Urothelium cell line (cell line): ENCODE data around the gene ULK4.
"Not testable (repeated sequence)": the region's sequence is repeated elsewhere in the genome, so short reads cannot be mapped to it uniquely, and the experiment has no call there.

Experiments used
- DNase-seq: peaks from one replicate; pipeline ENCODE4 v3.0.0; 2011; ENCODE audit warnings: low spot score, mixed read lengths
- FAIRE-seq: peaks from 2 replicates; lab custom pipeline; 2011; peaks lifted over from hg19 to GRCh38; lab: Jason Lieb, UNC

The ULK4 gene

DNA sequence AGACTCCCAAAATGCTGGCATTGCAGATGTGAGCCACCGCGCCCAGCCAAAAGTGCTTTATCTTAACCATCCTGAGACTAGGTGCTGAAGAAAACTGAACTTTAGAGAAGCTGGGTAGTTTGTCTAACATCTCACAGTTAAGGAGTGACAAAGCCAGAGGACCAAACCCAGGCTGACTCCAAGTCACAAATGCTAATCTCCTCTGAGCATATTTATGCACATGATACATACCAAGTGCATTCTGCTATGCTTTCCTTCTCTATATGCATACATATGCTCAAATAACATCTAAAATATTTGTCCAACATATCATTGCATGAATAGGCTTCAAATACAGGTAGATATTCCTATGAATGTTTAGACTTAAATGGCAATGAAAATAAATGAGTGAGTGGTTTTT lies 505.7 kb downstream of the ULK4 start:
- FAIRE-seq: no peak
- DNase-seq: no peak

DNA sequence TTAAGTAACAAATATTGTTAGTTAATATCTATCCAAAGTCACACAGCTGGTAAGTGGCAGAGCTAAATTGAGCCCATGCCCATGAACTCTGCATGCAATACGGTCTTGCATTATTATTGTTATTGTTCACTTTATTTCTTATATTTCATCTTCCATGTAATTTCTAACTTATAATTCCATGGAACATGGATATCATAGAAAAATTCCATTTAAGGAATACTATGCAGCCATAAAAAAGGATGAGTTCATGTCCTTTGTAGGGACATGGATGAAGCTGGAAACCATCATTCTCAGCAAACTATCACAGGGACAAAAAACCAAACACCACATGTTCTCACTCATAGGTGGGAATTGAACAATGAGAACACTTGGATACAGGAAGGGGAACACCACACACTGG lies 508.3 kb downstream of the ULK4 start:
- FAIRE-seq, DNase-seq: not testable (repeated sequence)

- FAIRE-seq (no peak), DNase-seq (peak; percentile 12)
Observed at GRCh38 chr3:41450416-41451231, 511.3 kb downstream of the ULK4 start.

GRCh38 chr3:41448396-41448795 lies 513.5 kb downstream of the ULK4 start:
- DNase-seq: no peak
- no peak for FAIRE-seq

GRCh38 chr3:41447701-41448100 lies 514.2 kb downstream of the ULK4 start:
- DNase-seq (no peak), FAIRE-seq (no peak)

GRCh38 chr3:41446316-41446715 lies 515.6 kb downstream of the ULK4 start:
- not testable (repeated sequence) for FAIRE-seq, DNase-seq

DNA sequence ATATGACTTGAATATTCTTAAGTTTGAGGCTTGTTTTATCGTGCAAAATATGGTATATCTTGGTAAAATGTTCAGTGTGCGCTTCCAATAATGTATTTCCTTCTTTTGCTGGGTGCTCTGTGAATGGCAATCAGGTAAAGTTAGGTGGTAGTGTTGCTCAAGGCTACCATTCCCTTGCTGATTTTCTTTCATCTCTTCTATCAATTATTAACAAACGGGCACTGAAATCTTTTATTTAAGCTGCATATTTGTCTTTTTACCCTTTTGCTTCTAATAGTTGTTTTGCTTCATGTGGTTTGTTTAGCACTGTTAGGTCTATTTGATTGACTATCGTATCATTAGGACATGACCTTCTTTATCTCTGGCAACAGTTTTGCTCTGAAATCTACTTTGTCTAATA lies 520.3 kb downstream of the ULK4 start:
- DNase-seq (no peak), FAIRE-seq (no peak)

- FAIRE-seq (no peak), DNase-seq (no peak)
Observed at GRCh38 chr3:41441139-41441538, 520.8 kb downstream of the ULK4 start.

DNA sequence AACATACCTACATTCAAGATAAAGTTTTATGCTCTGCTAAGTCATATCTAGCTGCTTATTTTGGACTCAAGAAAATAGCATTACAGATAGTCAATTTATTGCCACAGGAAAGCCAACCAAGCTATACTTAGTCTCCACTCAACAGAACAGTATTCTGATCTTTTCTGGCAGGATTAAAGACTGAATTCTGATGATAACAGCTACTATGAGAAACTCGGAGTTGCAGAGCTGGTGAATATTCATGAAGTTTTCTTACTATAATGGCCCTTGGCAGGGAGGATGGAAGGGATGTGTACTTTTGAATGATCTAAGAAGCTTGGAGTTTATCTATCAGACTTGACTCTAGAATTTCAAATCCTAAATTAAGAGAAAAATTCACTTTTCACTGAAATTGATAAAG lies 524.9 kb downstream of the ULK4 start:
- FAIRE-seq (no peak), DNase-seq (no peak)

DNA sequence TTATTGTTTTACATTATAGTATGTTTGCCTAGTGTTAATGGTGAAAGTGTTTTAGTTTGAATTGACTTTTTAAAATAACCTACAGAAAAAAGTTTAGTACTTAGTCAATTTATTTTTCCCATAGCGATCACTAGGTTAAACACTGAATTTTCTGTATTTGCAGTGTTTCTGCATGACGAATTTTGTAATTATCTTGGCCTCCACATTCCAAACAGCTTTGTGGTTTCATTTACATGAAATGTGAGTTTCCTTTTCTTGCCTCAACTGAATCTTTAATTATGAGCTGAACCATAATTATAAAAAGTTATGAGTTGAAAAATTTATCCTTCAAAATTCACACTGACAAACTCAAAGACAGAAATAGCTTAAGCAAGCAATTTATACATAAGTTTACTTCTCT lies 527.1 kb downstream of the ULK4 start:
- FAIRE-seq: no peak
- no peak for DNase-seq

DNA sequence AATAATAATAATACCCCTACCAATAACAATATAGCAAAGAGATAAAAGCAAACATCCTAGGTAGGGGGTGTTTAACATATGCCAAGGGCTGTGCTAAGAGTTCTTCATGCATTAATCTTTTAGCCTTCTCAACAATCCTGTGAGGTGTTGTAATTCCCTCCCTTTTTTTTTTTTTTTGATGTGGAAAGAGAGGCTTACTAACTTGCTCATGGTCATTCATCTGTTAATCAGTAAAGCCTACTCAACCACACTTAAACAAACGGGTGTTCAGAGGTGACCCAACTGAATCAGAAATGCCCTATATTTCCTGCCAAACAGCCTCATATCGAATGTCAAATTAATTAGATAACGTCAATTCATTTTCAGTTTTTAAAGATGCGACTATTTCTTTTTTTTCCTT lies 530.5 kb downstream of the ULK4 start:
- FAIRE-seq (no peak), DNase-seq (no peak)

DNA sequence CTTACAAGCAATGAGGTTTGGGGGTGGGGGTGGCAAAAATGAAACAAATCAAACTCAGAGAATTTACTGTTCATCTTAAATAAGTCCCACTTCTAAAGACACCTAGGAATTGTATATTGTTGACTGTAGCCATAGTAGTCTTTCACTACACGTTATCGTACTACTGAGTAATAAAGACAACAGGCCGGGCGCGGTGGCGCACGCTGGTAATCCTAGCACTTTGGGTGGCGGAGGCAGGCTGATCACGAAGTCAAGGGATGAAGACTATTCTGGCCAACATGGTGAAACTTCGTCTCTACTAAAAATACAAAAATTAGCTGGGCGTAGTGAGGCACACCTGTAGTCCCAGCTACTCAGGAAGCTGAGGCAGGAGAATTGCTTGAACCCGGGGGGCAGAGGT lies 531.0 kb downstream of the ULK4 start:
- FAIRE-seq: no peak
- no peak for DNase-seq

DNA sequence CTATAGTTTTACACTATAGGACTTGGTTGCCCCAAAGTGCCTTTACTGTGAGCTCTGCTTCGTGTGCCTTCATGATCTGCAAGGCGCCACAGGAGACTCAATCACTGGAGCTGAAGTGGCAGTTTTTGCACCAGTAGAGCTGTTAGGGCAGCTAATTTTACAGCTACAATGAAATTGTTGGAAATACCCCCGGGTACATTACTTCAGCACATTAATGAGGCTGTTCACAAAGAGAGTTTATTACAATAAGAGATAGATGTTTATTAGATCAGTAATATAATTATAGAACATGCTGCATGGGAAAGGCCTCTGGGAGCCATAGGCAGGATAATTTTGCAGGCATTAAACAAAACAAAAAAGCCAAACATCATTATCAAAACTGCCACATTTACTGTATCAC lies 531.5 kb downstream of the ULK4 start:
- FAIRE-seq (no peak), DNase-seq (no peak)

DNA sequence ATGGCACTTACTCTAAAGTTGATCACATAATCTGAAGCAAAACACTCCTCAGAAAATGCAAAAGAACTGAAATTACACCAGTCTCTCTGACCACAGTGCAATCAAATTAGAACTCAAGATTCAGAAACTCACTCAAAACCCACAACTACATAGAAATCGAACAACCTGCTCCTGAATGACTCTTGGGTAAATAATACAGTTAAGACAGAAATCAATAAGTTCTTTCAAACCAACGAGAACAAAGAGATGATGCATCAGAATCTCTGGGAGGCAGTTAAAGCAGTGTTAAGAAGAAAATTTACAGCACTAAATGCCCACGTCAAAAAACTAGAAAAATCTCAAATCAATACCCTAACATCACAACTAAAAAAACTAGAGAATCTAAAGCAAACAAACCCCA lies 535.4 kb downstream of the ULK4 start:
- FAIRE-seq (no peak), DNase-seq (no peak)

DNA sequence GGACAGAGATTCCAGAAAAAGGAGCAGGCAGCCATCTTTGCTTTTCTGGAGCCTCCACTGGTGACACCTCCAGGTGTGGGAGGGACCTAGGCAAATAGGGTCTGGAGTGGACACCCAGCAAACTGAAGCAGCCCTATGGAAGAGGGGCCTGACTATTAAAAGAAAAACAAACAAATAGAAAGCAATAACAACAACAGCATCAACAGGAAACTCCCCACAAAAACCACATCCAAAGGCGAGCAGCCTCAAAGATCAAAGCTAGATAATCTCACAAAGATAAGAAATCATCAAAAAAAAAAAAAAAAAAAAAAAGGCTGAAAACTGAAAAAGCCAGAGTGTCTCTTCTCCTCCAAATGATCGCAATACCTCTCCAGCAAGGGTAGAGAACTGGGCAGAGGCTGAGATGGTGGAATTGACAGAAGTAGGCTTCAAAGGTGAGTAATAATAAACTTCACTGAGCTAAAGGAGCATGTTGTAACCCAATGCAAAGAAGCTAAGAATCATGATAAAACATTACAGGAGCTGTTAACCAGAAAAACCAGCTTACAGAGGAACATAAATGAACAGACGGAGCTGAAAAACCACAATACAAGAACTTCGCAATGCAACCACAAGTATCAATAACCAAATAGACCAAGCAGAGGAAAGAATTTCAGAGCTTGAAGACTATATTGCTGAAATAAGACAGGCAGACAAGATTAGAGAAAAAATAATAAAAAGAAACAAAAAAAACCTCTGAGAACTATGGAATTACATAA lies 537.2 kb downstream of the ULK4 start:
- FAIRE-seq (no peak), DNase-seq (no peak)

- no peak for DNase-seq
- no peak for FAIRE-seq
Observed at GRCh38 chr3:41419809-41420208, 542.1 kb downstream of the ULK4 start.

DNA sequence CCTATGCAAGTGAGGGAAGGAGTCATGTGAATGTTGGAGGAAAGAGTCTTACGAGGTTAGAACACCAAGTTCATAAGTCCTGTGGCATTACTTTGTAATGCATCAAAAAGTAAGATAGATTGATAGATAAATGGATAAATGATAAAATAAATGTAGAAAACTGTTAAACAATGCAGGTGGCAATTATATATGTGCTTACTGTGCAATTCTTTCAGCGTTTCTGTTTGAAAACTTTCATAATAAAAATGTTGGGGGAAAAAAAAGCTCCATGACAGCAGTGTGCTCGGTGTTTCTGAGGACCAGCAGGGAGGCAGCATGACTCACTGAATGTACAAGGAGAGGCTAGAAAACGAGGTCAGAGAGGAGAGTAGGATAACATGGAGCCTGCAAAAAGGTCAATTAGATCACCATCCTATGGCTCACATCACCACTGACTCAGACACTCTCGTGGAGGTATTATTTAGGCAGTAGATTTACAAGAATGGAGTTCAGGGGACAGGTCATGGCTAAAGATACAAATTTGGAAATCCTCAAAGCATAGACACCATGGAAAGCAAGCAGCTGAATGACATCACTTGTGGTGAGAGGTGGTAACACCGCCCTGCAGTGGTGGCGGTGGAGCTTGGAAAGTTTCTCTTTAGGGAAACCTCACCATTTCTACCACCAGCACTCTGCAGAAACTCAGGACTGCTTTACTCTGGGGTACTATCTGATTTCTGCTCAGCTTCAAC lies 542.8 kb downstream of the ULK4 start:
- FAIRE-seq: no peak
- DNase-seq: peak; percentile 48

DNA sequence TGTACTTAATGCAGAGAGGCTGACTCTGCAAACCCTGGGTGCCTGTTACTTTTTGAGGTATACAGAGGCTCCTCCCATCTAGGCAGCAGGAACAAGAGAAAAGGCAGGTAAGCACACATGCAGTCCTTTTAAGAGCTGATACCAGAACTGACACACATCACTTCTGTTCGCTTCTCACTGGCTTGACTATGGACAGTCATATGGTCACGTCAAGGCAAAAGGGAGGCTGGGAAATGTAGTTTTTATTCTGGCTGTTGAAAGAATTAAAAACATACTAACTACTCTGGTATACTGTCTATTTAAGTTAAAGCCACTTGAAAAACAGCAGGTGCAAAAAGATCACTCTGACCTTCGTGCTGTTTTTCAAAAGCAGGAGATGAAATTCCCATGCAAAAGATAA lies 544.3 kb downstream of the ULK4 start:
- no peak for FAIRE-seq
- DNase-seq: no peak

DNA sequence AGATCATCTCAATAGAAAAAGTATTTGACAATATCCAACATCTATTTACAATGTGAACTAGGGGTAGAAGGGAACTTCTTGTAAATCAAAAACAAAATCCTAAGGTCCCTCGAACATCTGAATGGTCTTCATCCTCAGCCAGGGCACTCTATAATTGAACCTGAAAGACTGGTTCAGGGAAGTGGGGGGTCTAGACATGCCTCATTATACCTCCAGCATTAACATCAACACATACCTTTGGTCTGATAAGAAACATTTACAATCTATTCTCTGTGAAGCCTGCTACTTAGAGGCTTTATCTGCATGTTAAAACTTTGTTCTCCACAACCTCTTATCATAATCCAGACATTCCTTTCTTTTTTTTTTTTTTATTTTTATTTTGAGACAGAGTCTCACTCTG lies 550.8 kb downstream of the ULK4 start:
- DNase-seq: no peak
- FAIRE-seq: no peak

GRCh38 chr3:41405466-41405865 lies 556.4 kb downstream of the ULK4 start:
- DNase-seq (no peak), FAIRE-seq (no peak)

GRCh38 chr3:41404582-41404981 lies 557.3 kb downstream of the ULK4 start:
- DNase-seq: no peak
- no peak for FAIRE-seq

DNA sequence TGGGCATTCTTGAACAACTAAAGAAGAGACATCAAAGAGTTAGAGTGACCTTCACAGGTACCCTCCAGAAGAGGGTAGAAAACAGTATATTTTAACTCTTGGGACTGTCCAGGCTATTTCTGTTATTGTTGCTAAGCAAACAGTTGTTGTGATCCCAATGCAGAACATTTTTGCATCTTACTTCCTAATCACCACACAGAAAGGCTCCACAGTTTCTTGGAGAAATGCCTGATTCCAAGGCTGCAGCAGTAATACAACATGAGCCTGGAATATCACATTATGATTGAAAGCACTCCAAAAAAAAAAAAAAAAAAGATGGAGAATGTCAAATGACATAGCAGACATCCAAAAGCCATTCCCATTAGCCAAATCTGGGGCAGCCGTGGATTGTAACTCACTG lies 567.0 kb downstream of the ULK4 start:
- FAIRE-seq: no peak
- DNase-seq: no peak
